HG03520 (cell line): ENCODE results near the gene RIN1.
"Not testable (repeated sequence)": the region's sequence is repeated elsewhere in the genome, so short reads cannot be mapped to it uniquely, and the experiment has no call there.

ENCODE experiments used
- ATAC-seq: cut with Tn5 transposase; IDR thresholded peaks from one replicate; pipeline ENCODE4 v1.9.1; 2021; ENCODE audit warnings: mild to moderate bottlenecking, moderate library complexity; ENCODE audit not compliant: unreplicated experiment

Gene RIN1

GRCh38 chr11:66321606-66322005 lies 14.6 kb downstream of the RIN1 start:
- ATAC-seq: no peak

DNA sequence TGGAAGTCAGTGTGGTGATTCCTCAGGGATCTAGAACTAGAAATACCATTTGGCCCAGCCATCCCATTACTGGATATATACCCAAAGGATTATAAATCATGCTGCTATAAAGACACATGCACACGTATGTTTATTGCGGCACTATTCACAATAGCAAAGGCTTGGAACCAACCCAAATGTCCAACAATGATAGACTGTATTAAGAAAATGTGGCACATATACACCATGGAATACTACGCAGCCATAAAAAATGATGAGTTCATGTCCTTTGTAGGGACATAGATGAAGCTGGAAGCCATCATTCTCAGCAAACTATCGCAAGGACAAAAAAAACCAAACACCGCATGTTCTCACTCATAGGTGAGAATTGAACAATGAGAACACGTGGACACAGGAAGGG lies 15.5 kb downstream of the RIN1 start:
- not testable (repeated sequence) for ATAC-seq

GRCh38 chr11:66320289-66320688 lies 15.9 kb downstream of the RIN1 start:
- not testable (repeated sequence) for ATAC-seq

- ATAC-seq: no peak
Measured at GRCh38 chr11:66318600-66318970, 17.6 kb downstream of the RIN1 start.

DNA sequence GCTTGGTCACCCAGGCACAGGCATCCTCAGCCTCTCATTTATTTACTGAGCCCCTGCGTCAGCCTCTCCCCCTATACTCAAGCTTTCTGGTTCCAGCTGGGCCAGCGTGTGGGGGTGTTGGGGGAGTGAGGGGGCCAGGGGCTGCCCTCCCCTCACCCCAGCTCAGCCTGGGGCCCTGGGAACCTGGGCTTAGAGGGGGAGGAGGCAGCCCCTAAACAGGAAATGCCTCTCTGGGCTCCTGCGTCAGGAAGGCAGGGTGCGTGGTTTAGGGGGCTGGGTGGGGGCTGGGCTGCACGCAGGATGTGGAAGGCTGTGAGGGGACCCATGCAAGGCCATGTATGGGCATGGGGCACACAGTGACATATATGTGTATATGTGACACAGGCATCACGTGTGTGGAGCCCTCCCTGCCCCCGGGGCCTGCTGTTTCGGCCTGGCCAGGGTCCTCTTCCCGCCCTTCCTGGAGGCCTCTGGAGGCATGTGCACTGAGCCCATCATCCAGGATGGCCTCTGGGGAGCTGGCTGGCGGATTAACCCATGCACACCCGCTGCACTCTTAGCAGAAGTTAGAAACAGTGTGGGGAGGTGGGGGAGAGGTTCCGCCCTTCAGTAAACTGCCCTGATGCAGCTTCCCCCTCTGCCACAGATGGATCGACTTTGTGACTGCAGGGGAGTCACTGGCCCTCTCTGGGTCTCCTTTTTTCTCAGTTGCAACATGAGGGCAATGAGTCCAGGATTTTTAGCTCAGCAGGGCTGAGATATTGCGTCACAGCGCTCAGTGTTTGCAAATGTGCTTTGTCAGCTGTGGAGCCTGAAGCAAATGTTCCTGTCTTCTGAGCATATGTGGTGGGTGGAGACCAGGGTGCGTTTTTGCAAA lies 18.3 kb downstream of the RIN1 start:
- ATAC-seq: no peak

DNA sequence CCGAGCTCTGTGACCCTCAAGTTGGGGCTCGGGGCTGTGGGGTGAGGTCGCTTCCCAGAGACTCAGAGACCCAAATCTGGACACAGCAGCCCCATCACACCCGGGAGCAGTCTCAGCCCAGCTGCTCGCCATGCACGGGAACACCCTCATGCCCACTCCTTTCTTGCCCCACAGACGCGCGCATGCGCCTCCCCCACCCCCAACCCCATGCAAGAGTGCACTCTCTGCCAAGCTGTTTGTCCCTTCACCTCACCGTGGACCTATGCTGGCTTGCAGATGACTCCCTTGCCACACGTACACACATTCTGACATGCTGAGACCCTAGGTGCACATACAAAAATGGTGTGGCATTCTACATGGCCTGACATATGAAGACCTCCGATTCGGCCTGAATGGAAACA lies 18.9 kb downstream of the RIN1 start:
- ATAC-seq: no peak

- no peak for ATAC-seq
Measured at GRCh38 chr11:66316849-66317251, 19.4 kb downstream of the RIN1 start, which contains the start of gene CD248. Gene CD248 (minus strand): TSS chr11:66317044. CDS start chr11:66317027, 17 bp downstream.

DNA sequence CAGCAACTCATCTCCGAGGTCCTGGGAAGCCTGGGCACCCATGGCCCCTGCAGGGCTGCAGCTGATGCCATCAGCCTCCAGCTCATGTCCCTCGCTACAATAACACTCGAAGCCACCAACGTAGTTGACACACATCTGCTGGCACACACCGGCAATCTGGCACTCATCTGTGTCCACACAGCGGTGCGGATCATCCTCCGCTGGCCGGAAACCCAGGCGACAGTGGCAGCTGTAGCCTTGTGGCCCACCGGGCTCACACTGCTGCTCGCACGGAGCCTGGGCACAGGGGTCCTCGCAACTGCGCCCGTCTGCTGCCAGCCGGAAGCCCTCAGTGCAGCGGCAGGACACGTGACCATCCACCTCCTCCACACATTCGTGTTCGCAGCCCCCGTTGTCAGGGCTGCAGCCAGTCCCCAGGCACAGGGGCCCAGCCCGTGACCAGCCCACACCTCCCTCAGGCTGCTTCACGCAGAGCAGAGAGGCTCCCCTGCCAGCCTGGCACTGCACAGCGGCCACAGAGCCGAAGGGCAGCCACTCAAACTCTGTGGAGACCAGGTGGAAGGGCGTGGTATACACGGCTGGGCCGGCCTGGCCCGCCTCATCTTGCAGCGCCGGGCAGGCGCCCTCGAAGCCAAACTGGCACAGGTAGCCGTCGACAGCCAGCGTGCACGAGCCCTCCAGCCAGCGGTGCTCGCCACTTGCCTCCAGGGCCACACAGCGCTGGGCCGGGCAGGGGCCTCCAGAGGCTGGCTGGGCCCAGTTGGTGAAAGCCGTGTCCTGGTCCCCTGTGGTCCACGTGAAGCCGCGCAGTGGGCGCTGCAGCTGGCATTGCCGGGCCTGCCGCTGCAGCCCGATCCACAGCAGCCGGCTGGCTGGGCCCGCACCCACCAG lies 20.1 kb downstream of the RIN1 start:
- ATAC-seq: no peak

GRCh38 chr11:66315498-66315885 lies 20.7 kb downstream of the RIN1 start:
- ATAC-seq: no peak

- ATAC-seq: no peak
Measured at GRCh38 chr11:66314561-66315497, 21.4 kb downstream of the RIN1 start.

GRCh38 chr11:66314186-66314501 lies 22.1 kb downstream of the RIN1 start:
- ATAC-seq: no peak

DNA sequence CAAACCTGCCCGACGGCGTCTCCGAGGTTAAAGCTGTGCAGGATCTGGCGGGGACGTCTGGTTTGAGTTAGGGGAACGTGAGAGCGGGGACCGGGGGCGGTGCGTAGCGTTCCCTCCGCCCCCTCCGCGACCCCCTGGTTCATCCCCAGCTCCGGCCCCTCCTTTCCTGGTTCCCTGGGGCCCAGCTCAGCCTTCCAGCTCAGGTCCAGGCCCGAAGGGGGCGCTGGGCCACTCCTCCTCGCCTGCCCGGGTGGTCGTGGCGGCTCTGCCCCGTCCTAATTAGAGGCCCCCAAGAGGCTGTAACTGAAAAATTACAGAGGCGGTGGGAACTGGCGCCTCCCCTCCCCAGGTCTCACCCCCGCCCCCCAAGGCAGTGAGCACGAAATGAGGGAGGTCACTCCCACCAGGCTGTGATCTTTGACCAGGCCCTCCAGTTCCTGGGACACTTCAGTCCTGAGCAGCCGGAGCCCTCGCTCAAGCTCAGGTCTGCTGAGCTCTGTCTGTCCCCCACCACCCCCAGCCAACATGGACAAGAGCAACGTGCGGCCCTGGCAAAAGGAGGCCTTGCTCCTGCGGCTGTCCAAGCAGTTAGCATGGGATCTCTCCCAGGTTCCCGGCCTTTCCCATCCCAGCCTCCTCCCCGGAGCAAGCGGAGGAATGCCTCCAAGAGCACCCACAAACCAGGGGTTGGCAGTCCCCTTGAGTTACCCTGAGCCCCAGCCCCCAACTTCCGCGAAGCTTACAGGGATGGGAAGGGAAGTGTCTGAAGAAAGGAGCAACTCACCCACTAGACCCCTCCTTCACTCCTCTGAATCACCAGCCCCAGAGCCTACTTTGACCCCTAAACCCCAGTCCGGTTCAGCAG lies 22.7 kb downstream of the RIN1 start:
- ATAC-seq: no peak

- peak; percentile 72 for ATAC-seq
Measured at GRCh38 chr11:66312549-66313320, 23.5 kb downstream of the RIN1 start.

DNA sequence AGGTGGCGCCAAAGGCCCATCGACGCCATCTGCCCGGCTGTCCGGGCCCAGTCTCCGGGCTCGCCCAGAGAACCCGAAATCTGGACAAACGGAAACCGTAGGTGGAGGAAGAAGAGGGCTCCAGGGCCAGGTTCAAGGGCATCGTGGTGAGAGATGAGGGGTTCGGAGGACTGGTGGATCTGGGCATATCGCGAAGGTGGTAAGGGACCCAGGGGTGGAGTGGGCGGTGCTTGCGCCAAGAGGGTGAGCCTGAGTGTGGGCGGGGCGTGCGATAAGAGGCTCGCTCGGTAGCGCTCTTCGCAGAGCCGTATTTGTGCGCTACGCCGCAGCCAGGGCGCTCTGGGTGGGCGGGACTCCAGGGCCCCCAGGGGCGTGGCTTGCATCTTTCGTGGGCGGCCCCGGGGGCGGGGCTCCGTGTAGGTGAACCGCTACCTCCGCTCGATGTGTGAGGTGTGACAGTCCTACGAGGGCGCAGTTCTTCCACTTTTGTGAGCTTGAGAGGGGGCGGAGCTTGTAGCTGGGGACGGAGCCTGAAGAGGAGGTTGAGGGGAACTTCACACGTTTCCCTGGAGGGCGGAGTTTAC lies 24.2 kb downstream of the RIN1 start:
- peak; percentile 55 for ATAC-seq

- ATAC-seq: no peak
Measured at GRCh38 chr11:66311470-66311964, 24.7 kb downstream of the RIN1 start.

GRCh38 chr11:66310803-66311440 lies 25.3 kb downstream of the RIN1 start:
- ATAC-seq: not testable (repeated sequence)

GRCh38 chr11:66310324-66310723 lies 25.9 kb downstream of the RIN1 start:
- ATAC-seq: no peak

DNA sequence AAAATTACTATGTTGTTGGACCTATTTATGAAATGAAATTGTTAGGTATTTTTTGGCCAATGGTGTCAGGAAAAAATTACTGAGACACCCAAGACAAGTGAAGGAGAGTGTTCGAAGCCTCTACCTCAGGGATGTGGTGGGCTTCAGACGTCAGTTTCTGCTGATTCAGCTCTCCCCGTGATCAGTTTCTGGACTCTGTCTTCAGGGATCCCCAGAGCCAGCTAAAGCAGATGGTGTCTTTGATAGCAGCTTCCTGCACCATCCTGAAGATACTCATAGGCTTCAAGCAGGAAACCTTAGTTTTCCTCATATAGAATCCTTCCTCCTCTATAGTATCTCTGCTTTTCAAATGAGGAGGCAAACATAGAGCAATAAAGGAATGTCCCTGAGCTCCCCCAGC lies 26.8 kb downstream of the RIN1 start:
- no peak for ATAC-seq
